ENCODE results near the gene NELFA. TPM values are rescaled to one million over a fixed set of nuclear protein-coding genes. Genes with fewer than 3 reads are reported as not detected.

NELFA gene
- polyA plus RNA-seq, 1 donor = 37.3 TPM

GRCh38 chr4:1983053-1983845 is 25.5 kb downstream of the NELFA start:
- Histone ChIP-seq H3K27me3 (ENCODE audit: control insufficient read depth, insufficient read depth, low read length) (no peaks in the 10 kb centered on the region), H3K4me3 (ENCODE audit: low read length) (no peak overlapping the region), H3K4me1 (ENCODE audit: control insufficient read depth, insufficient read depth, low read length) (no peaks in the 10 kb centered on the region), H3K9me3 (ENCODE audit: control insufficient read depth, low read depth, low read length) (peaks cover 4% of the 10 kb centered on the region), H3K36me3 (ENCODE audit: control insufficient read depth, insufficient read depth, low read length) (peaks cover 95% of the 10 kb centered on the region), H3K27ac (ENCODE audit: low read length) (no peak overlapping the region)
- no peak for DNase-seq
- 100% methylated on average over 3 of the region's 34 CpGs for WGBS (ENCODE audit: insufficient coverage, low lambda C conversion rate)

- Histone ChIP-seq H3K4me3 (ENCODE audit: low read length) (no peak overlapping the region), H3K27ac (ENCODE audit: low read length) (no peak overlapping the region), H3K27me3 (ENCODE audit: control insufficient read depth, insufficient read depth, low read length) (no peaks in the 10 kb centered on the region), H3K9me3 (ENCODE audit: control insufficient read depth, low read depth, low read length) (peaks cover 4% of the 10 kb centered on the region), H3K36me3 (ENCODE audit: control insufficient read depth, insufficient read depth, low read length) (peaks cover 91% of the 10 kb centered on the region), H3K4me1 (ENCODE audit: control insufficient read depth, insufficient read depth, low read length) (no peaks in the 10 kb centered on the region)
- DNase-seq = no peak
- WGBS (ENCODE audit: insufficient coverage, low lambda C conversion rate) = no CpG with 5 or more reads among the region's 16 CpGs
Observed at GRCh38 chr4:1982124-1983052, 26.4 kb downstream of the NELFA start.

GRCh38 chr4:1981251-1982058 is 27.3 kb downstream of the NELFA start:
- H3K4me3 ChIP-seq (ENCODE audit: low read length) = no peak overlapping the region
- no peaks in the 10 kb centered on the region for H3K27me3 ChIP-seq (ENCODE audit: control insufficient read depth, insufficient read depth, low read length)
- peaks cover 8% of the 10 kb centered on the region for H3K9me3 ChIP-seq (ENCODE audit: control insufficient read depth, low read depth, low read length)
- no CpG with 5 or more reads among the region's 22 CpGs for WGBS (ENCODE audit: insufficient coverage, low lambda C conversion rate)
- peaks cover 91% of the 10 kb centered on the region for H3K36me3 ChIP-seq (ENCODE audit: control insufficient read depth, insufficient read depth, low read length)
- no peaks in the 10 kb centered on the region for H3K4me1 ChIP-seq (ENCODE audit: control insufficient read depth, insufficient read depth, low read length)
- DNase-seq = no peak
- no peak overlapping the region for H3K27ac ChIP-seq (ENCODE audit: low read length)

GRCh38 chr4:1980561-1981041 is 28.2 kb downstream of the NELFA start:
- peaks cover 91% of the 10 kb centered on the region for H3K36me3 ChIP-seq (ENCODE audit: control insufficient read depth, insufficient read depth, low read length)
- H3K27me3 ChIP-seq (ENCODE audit: control insufficient read depth, insufficient read depth, low read length) = no peaks in the 10 kb centered on the region
- DNase-seq = no peak

GRCh38 chr4:1979477-1980196 is 29.1 kb downstream of the NELFA start:
- H3K36me3 ChIP-seq (ENCODE audit: control insufficient read depth, insufficient read depth, low read length) = peaks cover 91% of the 10 kb centered on the region
- H3K9me3 ChIP-seq (ENCODE audit: control insufficient read depth, low read depth, low read length) = peaks cover 9% of the 10 kb centered on the region
- H3K27ac ChIP-seq (ENCODE audit: low read length) = no peak overlapping the region
- WGBS (ENCODE audit: insufficient coverage, low lambda C conversion rate) = 92% methylated on average over 4 of the region's 22 CpGs
- no peaks in the 10 kb centered on the region for H3K4me1 ChIP-seq (ENCODE audit: control insufficient read depth, insufficient read depth, low read length)
- H3K4me3 ChIP-seq (ENCODE audit: low read length) = no peak overlapping the region
- no peaks in the 10 kb centered on the region for H3K27me3 ChIP-seq (ENCODE audit: control insufficient read depth, insufficient read depth, low read length)
- DNase-seq = no peak

More at GRCh38 chr4:1980561-1981041, 28.2 kb downstream of the NELFA start:
- 100% methylated on average over 1 of the region's 16 CpGs for WGBS (ENCODE audit: insufficient coverage, low lambda C conversion rate)
- Histone ChIP-seq H3K27ac (ENCODE audit: low read length) (no peak overlapping the region), H3K4me3 (ENCODE audit: low read length) (no peak overlapping the region), H3K9me3 (ENCODE audit: control insufficient read depth, low read depth, low read length) (peaks cover 9% of the 10 kb centered on the region), H3K4me1 (ENCODE audit: control insufficient read depth, insufficient read depth, low read length) (no peaks in the 10 kb centered on the region)

GRCh38 chr4:1978741-1979476 is 29.9 kb downstream of the NELFA start:
- WGBS (ENCODE audit: insufficient coverage, low lambda C conversion rate) = 100% methylated on average over 2 of the region's 45 CpGs
- Histone ChIP-seq H3K36me3 (ENCODE audit: control insufficient read depth, insufficient read depth, low read length) (peaks cover 88% of the 10 kb centered on the region), H3K27ac (ENCODE audit: low read length) (no peak overlapping the region), H3K4me1 (ENCODE audit: control insufficient read depth, insufficient read depth, low read length) (no peaks in the 10 kb centered on the region), H3K9me3 (ENCODE audit: control insufficient read depth, low read depth, low read length) (peaks cover 9% of the 10 kb centered on the region), H3K4me3 (ENCODE audit: low read length) (no peak overlapping the region), H3K27me3 (ENCODE audit: control insufficient read depth, insufficient read depth, low read length) (no peaks in the 10 kb centered on the region)
- no peak for DNase-seq

- H3K27ac ChIP-seq (ENCODE audit: low read length) = no peak overlapping the region
- peaks cover 88% of the 10 kb centered on the region for H3K36me3 ChIP-seq (ENCODE audit: control insufficient read depth, insufficient read depth, low read length)
- H3K4me1 ChIP-seq (ENCODE audit: control insufficient read depth, insufficient read depth, low read length) = no peaks in the 10 kb centered on the region
- H3K27me3 ChIP-seq (ENCODE audit: control insufficient read depth, insufficient read depth, low read length) = no peaks in the 10 kb centered on the region
- no peak overlapping the region for H3K4me3 ChIP-seq (ENCODE audit: low read length)
- H3K9me3 ChIP-seq (ENCODE audit: control insufficient read depth, low read depth, low read length) = peaks cover 9% of the 10 kb centered on the region
- DNase-seq = no peak
- no CpG with 5 or more reads among the region's 13 CpGs for WGBS (ENCODE audit: insufficient coverage, low lambda C conversion rate)
Observed at GRCh38 chr4:1978226-1978625, 30.5 kb downstream of the NELFA start.

GRCh38 chr4:1976416-1977352 is 32.1 kb downstream of the NELFA start:
- H3K27me3 ChIP-seq (ENCODE audit: control insufficient read depth, insufficient read depth, low read length) = no peaks in the 10 kb centered on the region
- WGBS (ENCODE audit: insufficient coverage, low lambda C conversion rate) = 100% methylated on average over 1 of the region's 35 CpGs
- DNase-seq = no peak
- no peak overlapping the region for H3K27ac ChIP-seq (ENCODE audit: low read length)
- peaks cover 85% of the 10 kb centered on the region for H3K36me3 ChIP-seq (ENCODE audit: control insufficient read depth, insufficient read depth, low read length)
- no peaks in the 10 kb centered on the region for H3K4me1 ChIP-seq (ENCODE audit: control insufficient read depth, insufficient read depth, low read length)
- peaks cover 9% of the 10 kb centered on the region for H3K9me3 ChIP-seq (ENCODE audit: control insufficient read depth, low read depth, low read length)
- H3K4me3 ChIP-seq (ENCODE audit: low read length) = no peak overlapping the region

All from large intestine (tissue), 3 donors.